Midbrain (tissue), 1 donor: ENCODE data around the gene TRAF3IP1.
A peak's percentile ranks its signal among the peaks of the same experiment; 100 is the strongest.

Experiments
- DNase-seq: peaks from one replicate; lab custom pipeline; 2025; lab: John Stamatoyannopoulos, UW

The TRAF3IP1 gene

GRCh38 chr2:238408615-238409340, 88.5 kb downstream of the TRAF3IP1 start:
- DNase-seq: no peak

GRCh38 chr2:238409341-238410199, 89.3 kb downstream of the TRAF3IP1 start:
- DNase-seq: peak; percentile 28

GRCh38 chr2:238412067-238412767, 91.9 kb downstream of the TRAF3IP1 start:
- no peak for DNase-seq

DNA sequence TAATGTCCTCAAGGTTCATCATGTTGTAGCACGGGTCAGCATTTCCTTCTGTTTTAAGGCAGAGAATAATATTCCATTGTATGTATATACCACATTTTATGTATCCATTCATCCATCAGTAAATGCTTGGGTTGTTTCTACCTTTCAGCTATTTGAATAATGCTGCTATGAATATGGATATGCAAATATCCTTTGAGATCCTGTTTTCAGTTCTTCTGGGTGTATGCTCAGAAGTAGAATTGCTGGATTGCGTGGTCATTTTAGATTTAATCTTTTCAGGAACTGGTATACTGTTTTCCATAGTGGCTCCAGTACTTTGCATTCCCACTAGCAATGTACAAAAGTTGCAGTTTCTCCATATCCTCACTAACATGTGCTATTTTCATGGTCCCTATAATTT, 93.0 kb downstream of the TRAF3IP1 start:
- DNase-seq: no peak

GRCh38 chr2:238415036-238415764, 94.9 kb downstream of the TRAF3IP1 start:
- no peak for DNase-seq

DNA sequence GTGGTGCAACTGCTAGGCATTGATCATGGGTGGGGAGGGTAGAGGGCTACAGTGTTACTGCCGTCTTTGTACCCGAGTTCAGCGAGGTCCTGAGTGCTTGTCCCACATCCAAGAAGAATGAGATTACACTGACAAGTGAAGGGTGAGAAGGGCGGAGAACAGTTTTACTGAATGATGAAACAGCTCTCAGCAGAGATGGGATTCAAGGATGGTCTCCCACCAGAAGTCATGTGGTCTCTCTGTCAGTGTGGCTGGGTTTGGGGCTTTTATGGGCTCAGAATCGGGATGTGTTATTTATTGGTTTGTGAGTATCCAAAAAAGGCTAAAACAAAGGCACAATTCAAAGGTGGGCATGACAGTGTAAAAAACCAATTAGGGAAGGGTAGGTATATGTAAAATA, 95.6 kb downstream of the TRAF3IP1 start:
- DNase-seq: no peak

DNA sequence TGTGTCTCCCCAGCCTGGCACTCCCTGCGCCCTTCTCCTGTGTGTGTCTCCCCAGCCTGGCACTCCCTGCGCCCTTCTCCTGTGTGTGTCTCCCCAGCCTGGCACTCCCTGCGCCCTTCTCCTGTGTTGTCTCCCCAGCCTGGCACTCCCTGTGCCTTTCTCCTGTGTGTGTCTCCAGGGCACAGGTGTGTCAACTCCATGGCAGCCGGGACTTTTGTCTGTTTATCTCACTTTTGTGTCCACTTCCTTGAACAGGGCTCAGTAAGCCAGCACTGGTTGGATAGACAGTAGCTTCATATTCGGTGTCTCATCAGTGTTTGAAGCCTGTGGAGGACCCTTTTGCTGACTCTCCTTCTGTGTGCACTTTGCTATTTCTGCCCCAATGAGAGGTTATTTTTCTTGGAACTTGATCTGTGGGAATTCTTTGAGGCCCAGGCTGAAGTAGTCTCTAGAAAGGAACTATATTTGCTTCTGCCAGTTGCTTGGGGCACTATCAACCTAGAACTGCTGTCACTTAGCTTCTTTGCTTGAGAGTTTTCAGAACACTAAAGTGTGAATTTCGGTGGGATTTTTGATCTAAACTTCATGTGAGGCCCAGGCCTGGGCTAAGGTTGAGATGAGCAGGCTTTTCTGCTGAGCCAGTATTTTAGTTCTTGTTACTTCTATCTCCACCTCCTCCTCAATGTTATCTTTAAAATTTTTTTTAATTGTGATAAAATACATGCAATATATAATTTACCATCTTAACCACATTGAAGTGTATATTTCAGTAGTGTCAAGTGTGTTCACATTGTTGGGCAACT, 98.1 kb downstream of the TRAF3IP1 start:
- DNase-seq: no peak

GRCh38 chr2:238418999-238419546, 98.8 kb downstream of the TRAF3IP1 start:
- DNase-seq: no peak

DNA sequence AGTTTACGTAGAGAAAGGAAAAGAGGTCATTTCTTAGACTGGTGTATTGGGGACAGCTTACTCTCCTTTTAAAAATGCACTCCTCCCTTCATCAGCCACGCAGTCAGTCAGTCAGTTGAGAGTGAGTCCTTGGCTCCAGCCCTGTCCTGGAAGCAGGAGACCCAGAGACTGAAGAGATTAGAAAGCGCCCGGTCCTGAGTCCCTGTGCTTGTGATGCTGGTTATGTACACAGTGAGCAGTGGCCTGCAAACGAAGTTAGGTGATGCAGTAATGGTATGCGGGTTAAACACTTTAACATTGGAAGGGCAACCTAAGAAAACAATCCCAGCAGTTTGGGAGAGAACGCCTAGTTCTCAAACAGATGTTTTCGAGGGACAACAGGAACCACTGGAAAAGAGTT, 100.1 kb downstream of the TRAF3IP1 start:
- no peak for DNase-seq

DNA sequence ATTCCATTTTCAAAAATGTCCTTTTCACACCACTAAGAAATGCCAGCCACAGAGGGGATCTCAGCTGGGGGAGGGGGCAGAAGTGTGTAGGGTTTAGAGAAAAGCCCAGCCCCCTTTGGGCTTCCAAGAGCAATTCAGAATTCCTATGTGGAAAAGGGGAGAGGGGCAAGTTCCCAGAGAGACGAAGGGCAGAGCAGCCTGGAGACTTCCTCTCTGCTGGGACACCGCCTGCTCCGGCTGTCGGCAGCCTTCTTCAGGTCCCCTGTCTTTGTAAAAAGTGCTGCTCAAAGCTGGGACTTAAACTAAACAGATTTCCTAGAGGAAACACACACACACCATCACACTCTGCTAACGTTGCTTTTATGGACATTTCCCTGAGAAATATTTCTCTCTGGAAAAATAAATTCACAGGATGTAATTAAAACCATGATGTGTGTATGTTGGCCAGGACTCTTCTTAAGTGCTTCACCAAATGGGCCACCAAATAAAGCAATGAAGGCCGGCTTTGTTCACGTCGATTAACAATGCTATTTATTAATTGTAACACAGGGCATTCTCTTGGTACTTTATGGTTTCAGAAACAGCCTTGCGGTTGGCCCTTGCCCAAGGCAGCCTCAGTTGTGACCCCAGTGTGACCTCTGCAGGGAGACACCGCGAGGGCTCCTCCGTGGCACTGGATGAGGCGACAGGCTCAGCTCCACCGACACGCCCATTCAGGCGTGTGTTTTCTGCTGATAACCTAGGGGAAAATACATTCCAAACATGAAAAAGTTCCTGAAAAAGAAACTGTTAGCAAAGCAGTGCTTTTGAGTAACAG, 100.8 kb downstream of the TRAF3IP1 start:
- DNase-seq: no peak

GRCh38 chr2:238421695-238422035, 101.3 kb downstream of the TRAF3IP1 start:
- DNase-seq: no peak

DNA sequence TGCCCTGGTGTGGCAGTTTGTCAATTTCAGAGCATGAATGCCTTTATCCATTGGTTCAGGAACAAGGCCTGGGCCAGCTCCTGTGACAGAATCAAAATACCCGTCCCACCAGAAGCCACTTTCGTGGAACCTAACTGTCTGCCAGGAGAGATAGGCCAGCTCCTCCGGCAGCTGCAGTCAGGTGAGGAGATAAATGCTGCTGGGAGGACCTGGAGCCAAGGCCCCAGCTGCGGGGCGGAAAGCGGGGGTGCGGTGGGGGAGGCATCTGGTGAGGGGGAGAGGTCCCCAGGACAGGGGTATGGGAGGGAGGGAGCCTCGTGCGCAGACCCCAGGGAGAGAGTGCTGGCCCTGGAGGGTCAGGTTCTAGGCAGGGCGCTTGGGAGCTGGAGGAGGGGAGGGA, 102.0 kb downstream of the TRAF3IP1 start:
- DNase-seq: no peak

DNA sequence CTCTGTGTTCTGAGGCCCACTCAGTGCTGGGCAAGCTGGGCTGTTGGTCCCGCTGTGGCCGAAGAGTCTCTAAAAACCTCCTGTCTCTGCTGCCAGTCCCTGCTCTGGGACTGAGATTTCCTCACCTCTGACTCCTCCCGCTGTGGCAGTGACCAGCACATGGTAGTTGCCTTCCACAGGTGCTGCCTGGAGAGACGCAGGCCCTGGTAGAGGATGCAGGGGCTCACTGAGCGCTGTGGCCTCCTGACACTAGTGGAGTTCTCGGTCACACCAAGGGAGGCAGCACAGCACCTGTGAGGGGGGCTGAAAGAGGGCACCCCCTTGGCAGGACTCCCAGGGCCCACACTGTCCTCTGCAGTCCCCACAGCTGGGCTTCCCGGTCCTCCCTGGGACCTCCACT, 102.6 kb downstream of the TRAF3IP1 start:
- DNase-seq: no peak

GRCh38 chr2:238423561-238424312, 103.4 kb downstream of the TRAF3IP1 start:
- no peak for DNase-seq

GRCh38 chr2:238424313-238424700, 104.0 kb downstream of the TRAF3IP1 start:
- DNase-seq: no peak

- no peak for DNase-seq
Measured at GRCh38 chr2:238425505-238425978, 105.2 kb downstream of the TRAF3IP1 start.

DNA sequence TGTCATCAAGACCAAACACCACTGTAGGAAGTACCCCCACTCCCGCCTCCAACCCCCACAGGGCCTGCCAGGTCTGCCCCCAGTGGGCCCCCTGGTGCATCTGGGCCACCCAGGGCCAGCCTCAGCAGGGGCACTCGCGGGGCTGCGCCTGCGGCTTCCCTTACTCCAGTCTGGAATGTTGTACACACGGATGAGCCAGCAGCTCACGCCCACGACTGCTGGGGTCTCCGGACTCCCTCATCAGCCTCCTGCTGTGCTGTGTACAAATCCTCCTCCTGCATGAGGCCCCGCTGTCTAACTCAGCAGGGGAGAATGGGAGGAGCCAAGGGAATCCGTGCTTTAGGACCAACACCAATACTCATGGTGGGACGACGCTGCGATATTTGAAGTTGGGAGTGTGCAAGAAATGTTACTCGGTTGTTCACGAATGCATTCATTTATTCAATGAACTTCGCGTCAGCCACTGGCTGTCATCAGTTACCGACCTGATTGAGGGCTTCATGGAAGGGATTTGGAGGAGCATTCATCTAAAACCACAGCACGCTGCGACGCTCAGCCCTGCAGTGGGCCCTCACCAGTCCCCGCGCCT, 105.8 kb downstream of the TRAF3IP1 start:
- peak; percentile 21 for DNase-seq

GRCh38 chr2:238426568-238427434, 106.5 kb downstream of the TRAF3IP1 start, which contains the start of gene ASB1:
TSS of gene ASB1 (plus strand) at chr2:238426927. CDS start at chr2:238427071, 144 bp downstream.
- DNase-seq: peak; percentile 62
